Osteocyte (in vitro differentiated cells): Measurements from ENCODE around the gene RAB44. TPM values are rescaled to one million over a fixed set of nuclear protein-coding genes. Genes with fewer than 3 reads are reported as not detected.

ENCODE experiments used
- DNase-seq: peaks from one replicate; pipeline ENCODE4 v3.0.0; 2021; ENCODE audit warnings: mixed read lengths; ENCODE audit not compliant: unreplicated experiment; ENCODE audit errors: extremely low spot score
- H3K27ac Mint-ChIP-seq: one replicate; pipeline ENCODE4 v1.8.0; 2021; ENCODE audit warnings: mild to moderate bottlenecking, mixed read lengths; ENCODE audit not compliant: unreplicated experiment
- H3K27me3 Mint-ChIP-seq: one replicate; pipeline ENCODE4 v1.8.0; 2021; ENCODE audit warnings: mixed read lengths; ENCODE audit not compliant: unreplicated experiment
- H3K36me3 Mint-ChIP-seq: one replicate; pipeline ENCODE4 v1.8.0; 2021; ENCODE audit warnings: mixed read lengths; ENCODE audit not compliant: unreplicated experiment
- H3K4me1 Mint-ChIP-seq: one replicate; pipeline ENCODE4 v1.8.0; 2021; ENCODE audit warnings: mixed read lengths; ENCODE audit not compliant: unreplicated experiment
- H3K4me3 Mint-ChIP-seq: one replicate; pipeline ENCODE4 v1.8.0; 2021; ENCODE audit warnings: mild to moderate bottlenecking, moderate library complexity, mixed read lengths; ENCODE audit not compliant: unreplicated experiment
- H3K9me3 Mint-ChIP-seq: one replicate; pipeline ENCODE4 v1.8.0; 2021; ENCODE audit warnings: mixed read lengths; ENCODE audit not compliant: unreplicated experiment
- CTCF ChIP-seq: fragments of 200-600 bp; sonication (generic); IDR thresholded peaks from 2 replicates; pipeline ENCODE4 v1.5.0; 2021; ENCODE audit warnings: antibody characterized with exemption, mild to moderate bottlenecking, moderate library complexity
- total RNA-seq: library from RNA; stranded (reverse); gene quantifications from 2 replicates; pipeline ENCODE4 v1.2.1, GENCODE V29; 2021

The RAB44 gene
- total RNA-seq, 1 donor from 2014 or later, result not detected

- Mint-ChIP-seq H3K27me3 (no peaks in the 10 kb centered on the region), H3K36me3 (peaks cover 28% of the 10 kb centered on the region), H3K27ac (no peak overlapping the region), H3K9me3 (no peaks in the 10 kb centered on the region), H3K4me3 (no peak overlapping the region), H3K4me1 (peaks cover 3% of the 10 kb centered on the region)
- DNase-seq, result no peak
- TF ChIP-seq CTCF, result no peak
Measured at GRCh38 chr6:36688739-36689075, 8.9 kb upstream of the RAB44 start.

- H3K4me3 Mint-ChIP-seq, result no peak overlapping the region
- no peak for DNase-seq
Measured at GRCh38 chr6:36691011-36691410, 6.6 kb upstream of the RAB44 start.

GRCh38 chr6:36691612-36692011, 6.0 kb upstream of the RAB44 start:
- Mint-ChIP-seq H3K4me3 (no peak overlapping the region), H3K4me1 (no peaks in the 10 kb centered on the region), H3K9me3 (no peaks in the 10 kb centered on the region), H3K27me3 (no peaks in the 10 kb centered on the region), H3K36me3 (peaks cover 7% of the 10 kb centered on the region), H3K27ac (no peak overlapping the region)
- DNase-seq, result no peak
- no peak for TF ChIP-seq CTCF

More at GRCh38 chr6:36691011-36691410, 6.6 kb upstream of the RAB44 start:
- H3K4me1 Mint-ChIP-seq, result no peaks in the 10 kb centered on the region
- H3K27me3 Mint-ChIP-seq, result no peaks in the 10 kb centered on the region
- peaks cover 11% of the 10 kb centered on the region for H3K36me3 Mint-ChIP-seq
- H3K27ac Mint-ChIP-seq, result no peak overlapping the region
- H3K9me3 Mint-ChIP-seq, result no peaks in the 10 kb centered on the region
- TF ChIP-seq CTCF, result no peak

- DNase-seq, result no peak
- H3K27me3 Mint-ChIP-seq, result no peaks in the 10 kb centered on the region
- no peak overlapping the region for H3K4me3 Mint-ChIP-seq
- no peak for TF ChIP-seq CTCF
- H3K9me3 Mint-ChIP-seq, result no peaks in the 10 kb centered on the region
- no peaks in the 10 kb centered on the region for H3K4me1 Mint-ChIP-seq
- peaks cover 1% of the 10 kb centered on the region for H3K36me3 Mint-ChIP-seq
- no peak overlapping the region for H3K27ac Mint-ChIP-seq
Measured at GRCh38 chr6:36692220-36692619, 5.4 kb upstream of the RAB44 start.

GRCh38 chr6:36692861-36693702, 4.5 kb upstream of the RAB44 start:
- Mint-ChIP-seq H3K9me3 (no peaks in the 10 kb centered on the region), H3K4me1 (no peaks in the 10 kb centered on the region), H3K27ac (no peak overlapping the region), H3K4me3 (no peak overlapping the region), H3K36me3 (no peaks in the 10 kb centered on the region), H3K27me3 (no peaks in the 10 kb centered on the region)
- DNase-seq, result no peak
- no peak for TF ChIP-seq CTCF
